DMS 273 (cell line): ENCODE data around the gene RFNG.

ENCODE experiments used
- DNase-seq: peaks from one replicate; lab custom pipeline; 2025; ENCODE audit not compliant: unreplicated experiment; lab: John Stamatoyannopoulos, UW

Gene RFNG

DNA sequence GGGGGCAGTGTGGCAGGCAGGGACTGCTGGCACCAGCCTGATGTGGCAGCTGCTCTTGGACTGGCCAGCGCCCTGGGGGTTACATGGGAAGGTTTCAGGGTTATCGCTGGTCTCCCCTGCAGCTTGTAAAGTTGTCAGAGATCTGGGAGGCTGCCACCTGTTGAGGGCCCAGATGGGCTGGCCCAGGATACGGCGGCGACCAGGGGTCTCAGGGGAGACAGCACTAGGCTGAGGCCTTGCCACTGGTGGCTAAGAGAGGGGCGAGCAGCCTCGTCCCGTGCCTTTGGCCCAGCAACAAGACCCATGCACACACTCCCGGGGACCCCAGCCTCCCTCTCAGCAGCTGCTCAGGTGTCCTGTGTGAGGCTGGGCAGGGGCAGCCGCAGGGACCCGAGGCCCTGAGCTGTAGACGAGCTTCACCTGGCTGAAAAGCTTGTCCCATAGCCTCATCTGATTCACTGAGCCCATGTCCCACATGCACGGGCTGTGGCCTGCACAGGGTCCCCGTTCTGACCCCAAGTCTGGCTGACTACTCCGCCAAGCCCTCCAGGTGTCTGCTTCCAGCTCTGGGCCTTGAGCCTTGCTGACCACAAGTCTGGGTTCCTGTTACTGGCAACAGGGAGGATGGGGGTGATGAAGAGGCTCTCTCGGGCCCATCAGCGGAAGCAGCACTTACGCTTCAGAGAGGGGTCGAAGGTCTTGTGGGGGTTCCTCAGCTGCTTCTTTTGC, 7.8 kb upstream of the RFNG start:
- peak; percentile 58 for DNase-seq

DNA sequence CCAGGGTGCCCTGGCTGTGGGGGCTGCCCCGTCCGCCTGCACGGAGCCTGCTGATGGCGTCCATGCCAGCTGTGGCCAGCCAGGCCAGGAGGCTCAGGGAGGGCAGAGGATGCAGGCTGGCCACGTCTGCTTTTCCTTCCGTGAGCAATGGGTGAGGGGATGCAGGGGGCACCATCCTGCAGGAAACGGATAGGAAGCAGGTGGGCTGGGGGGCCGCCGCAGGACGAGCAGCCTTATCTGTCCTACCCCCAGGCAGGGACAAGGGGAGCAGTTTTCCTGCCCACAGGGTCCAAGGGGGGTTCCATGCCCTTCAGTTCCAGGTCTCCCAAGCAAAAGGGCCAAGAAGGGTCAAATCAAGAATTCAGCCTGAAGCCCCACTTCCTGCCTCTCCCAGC, 7.2 kb upstream of the RFNG start:
- no peak for DNase-seq

DNA sequence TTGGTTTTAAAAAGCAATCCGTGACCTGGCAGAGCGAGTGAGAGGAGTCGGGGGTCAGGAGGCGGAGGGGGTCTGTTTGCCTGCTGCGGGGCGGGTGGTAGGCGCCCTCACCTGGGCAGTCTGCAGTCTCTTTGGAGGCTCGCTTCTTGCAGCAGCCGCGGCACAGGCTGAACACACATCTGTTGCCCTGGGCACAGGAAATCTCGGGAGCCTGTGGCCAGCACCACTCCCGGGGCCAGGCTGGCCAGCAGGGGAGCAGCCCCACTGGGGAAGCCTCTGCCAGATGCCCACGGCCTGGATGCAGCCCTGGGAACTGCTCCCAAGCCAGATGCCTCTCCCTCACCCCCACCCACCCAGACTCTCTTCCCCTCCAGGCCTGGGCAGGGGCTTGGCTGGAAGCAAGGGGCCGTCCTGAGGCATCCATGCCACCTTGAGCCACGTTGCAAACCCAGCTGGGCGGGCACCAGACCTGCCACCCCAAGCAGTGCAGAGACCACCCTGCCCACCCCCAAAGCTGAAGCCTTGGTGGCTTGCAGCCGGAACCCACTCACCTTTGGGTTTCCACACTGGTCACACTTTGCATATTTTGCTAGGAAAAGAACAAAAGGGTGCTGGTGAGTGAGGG, 6.7 kb upstream of the RFNG start:
- peak; percentile 56 for DNase-seq

DNA sequence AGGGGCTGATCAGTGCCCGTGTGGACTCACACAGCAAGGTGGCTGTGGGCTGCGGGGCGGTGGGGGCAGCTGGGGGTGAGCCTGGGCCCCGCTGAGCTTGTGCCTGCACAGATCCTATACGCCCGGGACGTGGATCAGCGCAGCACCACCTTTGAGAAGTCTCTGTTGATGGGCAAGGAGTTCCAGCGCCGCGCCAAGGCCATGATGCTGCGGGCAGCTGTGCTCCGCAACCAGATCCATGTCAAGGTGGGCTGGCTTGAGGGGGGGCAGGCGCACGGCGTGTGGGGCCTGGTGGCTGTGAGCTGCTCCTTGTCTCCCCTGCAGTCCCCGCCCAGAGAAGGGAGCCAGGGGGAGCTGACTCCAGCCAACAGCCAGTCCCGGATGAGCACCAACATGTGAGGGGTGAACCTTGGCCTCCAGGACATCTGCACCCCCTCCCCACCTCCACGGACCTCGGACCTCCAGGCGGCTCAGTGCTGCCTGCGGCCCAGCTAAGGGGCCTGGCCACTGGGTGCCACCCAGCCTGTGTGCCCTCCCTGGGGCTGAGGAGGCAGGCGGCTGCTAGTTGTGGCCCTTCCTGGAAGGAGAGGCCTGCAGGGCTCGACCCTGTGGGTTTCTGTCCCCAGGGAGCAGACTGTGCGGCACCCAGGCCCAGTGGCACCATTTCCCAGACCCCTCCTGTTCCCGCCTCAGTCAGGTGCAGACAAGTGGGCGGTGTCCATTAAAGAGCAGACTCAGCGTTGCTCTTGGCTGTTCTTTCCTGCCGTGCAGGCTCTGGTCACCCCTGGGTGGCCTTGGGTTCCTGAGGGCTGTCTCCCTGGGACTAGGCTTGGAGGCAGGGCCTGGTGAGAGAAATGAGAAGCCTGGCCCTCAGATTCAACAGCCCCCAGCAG, 5.4 kb upstream of the RFNG start:
- no peak for DNase-seq

DNA sequence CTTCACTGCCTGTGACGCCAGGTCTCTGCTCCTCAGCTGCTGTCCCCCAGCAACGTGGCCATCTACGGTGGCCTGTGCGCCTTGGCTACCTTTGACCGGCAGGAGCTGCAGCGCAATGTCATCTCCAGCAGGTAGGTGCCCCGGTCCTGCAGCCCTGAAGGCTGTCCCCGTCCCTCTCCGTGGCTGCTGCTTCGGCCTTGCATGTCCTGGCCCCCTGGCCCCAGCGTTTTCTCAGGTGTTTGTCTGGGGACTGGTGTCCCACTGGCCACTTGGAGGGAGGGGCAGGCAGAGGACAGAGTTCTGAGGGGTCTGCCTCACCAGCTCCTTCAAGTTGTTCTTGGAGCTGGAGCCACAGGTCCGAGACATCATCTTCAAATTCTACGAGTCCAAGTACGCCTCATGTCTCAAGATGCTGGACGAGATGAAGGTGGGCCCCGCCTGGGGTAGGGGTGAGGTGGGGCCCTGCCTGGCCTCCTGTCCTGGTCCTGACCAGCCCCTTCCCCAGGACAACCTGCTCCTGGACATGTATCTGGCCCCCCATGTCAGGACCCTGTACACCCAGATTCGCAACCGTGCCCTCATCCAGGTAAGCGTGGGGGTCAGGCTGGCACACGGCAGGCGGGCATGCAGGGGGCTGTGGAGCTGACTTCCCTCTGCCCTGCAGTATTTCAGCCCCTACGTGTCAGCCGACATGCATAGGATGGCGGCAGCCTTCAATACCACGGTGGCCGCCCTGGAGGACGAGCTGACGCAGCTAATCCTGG, 4.5 kb upstream of the RFNG start:
- DNase-seq: no peak

DNA sequence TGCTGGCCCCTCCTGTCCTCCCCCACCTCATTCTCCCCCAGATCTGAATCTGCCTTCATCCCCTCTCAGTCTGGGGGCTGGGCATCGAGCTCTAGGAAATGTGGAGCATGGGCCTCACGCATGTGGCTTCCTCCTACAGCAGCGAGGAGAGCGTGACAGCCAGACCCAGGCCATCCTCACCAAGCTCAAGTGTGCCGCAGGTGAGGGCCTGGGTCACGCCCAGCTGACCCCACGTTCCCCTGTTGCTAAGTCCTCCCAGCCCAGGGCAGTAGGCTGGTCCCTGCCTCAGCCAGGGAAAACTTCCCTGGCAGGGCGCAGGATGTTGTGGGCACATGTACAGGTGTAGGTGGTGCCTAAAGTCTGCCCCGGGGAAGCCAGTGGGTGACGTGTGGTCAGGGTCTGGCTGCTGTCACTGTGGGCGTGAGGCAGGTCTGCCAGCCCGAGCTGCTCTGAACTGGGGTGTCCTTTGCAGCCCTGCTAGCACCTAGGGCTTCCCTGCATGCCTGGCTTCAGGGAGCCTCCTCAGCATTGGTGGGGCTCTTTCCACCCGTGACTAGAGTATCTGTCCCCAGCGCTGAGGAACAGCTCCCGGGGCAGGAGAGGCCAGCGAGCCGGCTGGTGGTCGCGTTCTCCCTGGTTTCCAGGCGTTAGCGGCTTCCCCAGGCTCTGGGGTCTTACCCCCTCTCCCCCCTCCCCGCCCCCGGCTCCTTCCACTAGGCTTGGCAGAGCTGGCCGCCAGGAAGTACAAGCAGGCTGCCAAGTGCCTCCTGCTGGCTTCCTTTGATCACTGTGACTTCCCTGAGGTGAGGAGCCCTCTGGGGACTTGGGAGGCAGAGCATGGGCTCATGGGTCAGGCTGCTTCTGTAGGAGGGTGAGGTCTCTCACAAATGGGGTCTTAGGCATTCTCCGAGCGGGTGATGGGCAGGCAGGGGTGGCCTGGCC, 3.7 kb upstream of the RFNG start:
- no peak for DNase-seq

DNA sequence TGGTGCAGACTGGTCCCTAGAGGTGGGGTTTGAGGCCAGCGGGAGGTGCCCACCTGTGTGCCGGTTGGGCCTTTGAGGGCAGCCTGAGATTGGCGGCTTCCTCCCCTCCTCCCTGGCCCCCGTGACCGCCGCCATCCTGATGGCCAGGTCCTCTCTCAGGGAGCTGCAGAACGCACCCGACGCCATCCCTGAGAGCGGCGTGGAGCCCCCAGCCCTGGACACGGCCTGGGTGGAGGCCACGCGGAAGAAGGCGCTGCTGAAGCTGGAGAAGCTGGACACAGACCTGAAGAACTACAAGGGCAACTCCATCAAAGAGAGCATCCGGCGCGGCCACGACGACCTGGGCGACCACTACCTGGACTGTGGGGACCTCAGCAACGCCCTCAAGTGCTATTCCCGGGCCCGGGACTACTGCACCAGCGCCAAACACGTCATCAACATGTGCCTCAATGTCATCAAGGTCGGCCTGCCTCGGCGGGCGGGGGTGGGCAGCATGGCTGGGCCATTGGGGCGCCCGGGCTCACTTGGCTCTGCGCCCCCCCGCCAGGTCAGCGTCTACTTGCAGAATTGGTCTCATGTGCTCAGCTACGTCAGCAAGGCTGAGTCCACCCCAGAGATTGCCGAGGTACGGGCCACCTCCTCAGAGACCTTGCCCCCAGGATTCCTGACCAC, 2.9 kb upstream of the RFNG start:
- no peak for DNase-seq

DNA sequence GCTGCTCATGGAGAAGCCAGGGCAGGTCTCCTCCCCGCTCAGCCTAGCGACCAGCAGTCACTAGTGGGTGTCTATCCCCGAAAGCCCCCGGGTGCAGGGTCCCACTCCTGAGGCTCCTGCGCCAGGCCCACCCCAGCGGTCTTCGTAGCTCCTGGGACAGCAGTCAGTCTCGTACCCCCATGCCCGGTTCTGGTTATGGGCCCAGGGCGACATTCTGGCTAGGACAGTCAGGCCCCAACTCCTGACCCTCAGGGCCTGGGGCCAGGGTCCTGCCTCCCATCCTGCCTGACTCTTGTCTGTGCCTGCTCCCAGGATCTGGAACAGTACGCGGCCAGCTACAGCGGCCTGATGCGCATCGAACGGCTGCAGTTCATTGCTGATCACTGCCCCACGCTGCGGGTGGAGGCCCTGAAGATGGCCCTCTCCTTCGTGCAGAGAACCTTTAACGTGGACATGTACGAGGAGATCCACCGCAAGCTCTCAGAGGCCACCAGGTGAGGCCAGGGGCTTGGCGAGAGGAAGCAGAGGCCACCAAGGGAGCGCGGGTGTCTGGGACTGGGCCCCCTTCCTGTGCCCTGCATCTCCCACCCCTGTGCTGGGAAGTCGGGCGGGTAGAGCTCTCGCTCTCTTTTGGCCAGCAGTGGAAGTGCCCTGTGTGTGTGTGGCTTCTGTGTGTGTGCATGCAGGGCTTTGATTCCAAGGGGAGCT, 2.1 kb upstream of the RFNG start:
- DNase-seq: no peak

DNA sequence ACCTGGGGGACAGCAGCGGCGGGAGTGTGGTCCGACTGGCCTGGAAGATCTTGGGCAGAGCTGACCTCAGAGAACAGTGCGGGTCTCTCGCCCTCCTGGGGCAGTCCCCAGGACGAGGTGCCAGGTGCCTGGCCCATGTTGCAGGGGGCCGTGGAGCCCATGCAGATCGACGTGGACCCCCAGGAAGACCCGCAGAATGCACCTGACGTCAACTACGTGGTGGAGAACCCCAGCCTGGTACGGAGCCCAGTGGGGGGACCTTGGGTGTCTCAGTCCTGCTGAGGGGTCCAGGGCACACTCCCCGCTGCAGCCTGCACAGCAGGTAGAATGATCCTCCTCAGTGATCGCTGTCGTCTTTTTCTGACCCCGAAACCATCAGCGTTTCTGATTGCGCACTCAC, 1.5 kb upstream of the RFNG start:
- DNase-seq: no peak

DNA sequence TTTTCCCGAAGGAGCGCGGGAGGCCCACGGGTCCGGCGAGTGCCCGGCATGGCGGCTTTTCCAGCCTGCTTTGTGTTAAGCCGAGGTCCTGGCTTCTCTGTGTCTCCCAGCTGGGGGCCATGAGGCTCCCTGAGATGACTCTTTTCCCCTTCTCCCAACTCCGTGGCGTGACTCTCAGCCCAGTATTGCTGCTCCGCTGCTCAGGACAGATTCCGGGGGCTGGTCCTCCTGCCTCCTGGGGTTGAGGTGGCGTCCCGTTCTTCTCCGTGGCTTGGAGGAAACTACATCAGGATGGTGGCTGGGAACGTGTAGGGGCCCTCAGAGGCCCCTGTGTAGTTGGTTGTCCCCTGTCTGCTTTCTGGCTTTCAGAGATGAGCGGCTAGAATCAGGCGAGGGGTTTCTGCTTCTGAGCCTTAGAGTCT, 1.0 kb upstream of the RFNG start:
- no peak for DNase-seq

DNA sequence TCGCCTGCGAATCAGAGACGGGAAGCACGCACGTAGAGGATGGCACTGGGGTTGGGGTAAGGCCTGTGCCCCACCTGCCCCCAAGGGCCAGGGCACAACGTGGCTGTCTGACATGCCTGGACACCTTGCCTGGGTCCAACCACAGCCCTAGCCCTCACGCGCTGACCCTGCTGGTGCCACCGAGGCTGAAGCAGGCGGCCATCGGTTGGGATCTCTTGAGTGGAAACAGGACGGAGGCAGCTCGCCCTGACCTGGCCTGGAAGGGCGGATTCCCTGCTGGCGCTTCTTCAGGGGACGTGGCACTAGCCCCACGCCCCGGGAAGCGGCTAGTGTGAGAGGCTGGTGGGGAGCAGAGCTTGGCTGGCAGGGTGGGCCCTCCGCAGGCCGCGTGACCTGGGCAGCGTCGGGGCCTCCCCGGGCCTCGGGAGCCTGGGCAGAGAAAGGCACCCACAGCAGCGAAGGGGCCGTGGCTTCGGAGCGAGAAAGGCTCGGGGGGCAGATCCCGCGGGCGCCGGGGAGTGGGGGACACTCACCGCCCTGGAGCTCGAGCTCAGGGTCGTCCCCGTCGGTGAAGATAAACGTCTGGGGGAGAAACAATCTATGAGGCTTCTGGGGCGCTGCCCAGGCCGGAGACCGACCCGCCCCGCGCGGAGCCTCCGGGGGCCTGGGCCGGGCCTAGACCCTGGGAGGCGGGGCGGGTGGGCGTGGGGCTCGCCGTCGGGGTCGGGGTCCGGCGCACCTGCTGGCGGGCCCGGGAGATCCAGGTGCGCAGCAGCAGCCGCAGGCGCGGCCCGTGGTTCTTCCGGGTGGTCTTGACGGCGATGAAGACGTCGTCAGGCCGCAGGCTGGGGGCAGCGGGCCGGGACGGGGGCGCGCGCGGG, 610 bp downstream of the RFNG start:
- DNase-seq: no peak

DNA sequence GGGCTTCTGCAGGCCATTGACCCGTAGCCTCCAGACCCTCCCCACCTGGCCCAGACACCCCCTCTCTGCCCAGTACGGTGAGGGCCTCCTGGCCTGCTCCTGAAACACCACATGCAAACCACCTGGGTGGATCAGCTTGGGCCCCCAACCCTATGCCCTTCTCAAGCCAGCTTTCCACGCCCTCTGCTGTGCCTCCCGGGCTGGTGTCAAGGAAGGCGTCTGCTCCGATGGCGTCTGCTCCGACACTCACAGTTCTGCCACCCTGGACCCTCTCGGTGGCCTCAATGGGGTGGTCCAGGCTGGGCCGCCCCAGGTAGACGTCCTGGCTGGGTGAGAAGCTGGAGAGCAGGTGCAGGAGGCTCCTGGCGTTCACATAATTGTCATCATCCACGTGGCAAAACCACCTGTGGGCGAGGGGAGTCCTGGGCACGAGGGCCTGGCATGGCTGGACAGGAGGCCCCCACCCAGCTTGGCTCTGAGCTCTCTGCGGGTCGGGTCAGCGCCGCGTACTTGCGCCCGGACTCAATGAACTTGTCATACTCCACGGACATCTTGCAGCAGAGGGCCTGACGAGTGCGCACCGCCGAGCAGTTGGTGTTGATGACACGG, 1.4 kb downstream of the RFNG start:
- DNase-seq: no peak

DNA sequence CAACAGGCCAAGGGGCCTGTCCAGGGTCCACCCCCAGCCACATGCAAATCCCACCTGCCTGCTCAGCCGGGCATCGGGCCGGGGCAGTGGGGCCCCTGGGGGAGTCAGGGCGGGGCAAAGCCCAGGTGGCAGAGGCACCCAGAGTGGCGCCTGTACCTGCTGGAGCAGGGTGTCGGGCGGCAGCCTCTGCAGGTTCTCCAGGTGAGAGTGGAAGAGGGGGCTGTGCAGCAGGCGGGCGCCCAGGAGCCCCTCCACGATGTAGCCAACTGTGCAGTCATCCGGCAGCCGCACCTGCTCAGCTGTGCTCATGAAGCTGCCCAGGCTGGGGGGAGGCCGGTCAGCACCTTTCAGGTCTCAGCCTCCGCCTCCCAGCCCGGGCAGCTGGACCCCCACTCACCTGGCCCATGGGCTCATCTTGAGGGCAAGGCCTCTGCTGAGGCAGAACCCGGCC, 2.1 kb downstream of the RFNG start:
- no peak for DNase-seq

DNA sequence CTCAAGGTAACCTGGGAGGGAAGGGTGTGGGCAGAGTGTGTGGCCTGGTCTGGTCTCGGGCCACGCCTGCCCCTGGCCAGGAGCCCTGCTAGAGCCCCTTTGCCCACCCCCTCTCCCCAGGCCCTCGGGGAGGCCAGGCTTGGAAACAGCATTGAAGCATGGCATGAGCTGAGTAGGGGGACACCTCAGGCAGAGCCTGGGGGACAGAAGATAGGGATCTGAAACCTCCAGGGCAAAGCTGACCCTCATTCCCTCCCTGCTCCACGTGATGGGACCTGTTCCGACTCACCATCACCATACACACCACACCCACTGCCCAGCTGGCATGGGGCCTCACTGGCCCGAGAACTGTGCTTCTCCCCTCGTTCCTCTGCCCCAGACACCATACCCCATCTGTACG, 2.5 kb downstream of the RFNG start:
- no peak for DNase-seq

DNA sequence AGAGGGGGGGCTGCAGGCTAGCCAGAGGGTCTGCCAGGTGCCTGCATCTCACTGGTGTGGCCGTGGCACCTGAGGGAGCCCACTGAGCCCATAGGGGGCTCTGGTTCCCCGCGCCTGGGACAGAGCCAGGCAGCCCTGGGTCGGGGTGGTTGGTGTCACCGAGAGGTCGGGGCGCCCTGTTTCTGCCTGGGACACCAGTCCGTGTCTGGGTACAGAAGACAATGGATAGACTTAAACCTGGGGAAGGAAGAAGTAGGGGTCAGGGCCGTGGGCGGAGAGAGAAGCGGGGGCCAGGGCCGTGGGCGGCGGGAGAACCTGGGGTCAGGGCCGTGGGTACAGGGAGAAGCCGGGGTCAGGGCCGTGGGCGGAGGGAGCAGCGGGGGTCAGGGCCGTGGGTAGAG, 3.0 kb downstream of the RFNG start:
- no peak for DNase-seq

DNA sequence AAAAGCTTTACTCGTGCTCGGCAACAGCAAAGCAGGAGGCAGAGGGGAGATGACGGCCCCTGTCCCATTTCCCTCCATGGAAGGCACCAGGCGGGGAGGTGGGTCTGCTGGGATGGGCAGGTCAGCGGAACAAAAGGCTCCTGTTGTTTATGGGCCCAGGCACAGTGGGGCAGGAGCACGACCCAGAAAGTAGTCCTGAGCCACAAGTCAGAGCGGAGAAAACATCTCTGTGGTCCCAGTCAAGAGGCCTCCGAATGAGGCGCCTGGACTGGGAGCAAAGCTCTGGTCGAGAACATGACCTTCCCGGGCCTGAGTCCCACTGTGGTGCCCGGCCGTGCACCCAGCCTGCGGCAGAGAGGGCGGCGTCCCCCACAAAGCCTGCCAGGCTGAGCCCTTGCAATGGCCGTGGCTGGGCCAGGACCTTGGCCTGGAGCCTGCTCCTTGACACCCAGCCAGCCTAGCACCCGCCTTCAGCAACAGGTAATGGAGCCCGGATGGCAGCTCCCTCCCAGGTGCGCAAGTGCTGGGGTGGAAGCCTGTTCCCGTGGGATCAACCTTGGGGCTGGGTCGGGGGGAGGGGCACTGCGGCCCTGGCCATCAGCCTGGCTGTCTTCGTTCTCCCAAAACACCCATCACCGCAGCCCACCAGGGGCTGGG, 3.6 kb downstream of the RFNG start:
- DNase-seq: no peak

DNA sequence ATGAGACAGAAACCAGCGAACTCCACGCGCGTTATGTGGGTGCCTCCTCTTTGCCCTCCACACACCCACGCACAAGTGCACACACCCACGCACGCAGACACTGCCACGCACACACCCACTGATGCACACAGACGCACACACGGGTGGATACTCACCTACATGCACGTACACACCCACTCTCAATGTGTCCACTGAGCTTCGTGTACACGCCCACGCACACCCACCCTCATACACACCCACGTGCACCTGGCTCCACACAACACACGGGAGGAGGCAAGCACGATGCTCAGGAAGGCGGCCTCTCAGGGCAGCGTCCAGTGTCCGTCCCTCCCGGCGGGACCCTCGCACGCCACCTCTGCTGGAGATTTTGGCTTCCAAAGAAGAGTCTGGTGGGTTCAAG, 4.2 kb downstream of the RFNG start:
- no peak for DNase-seq
